ENCODE data around the gene PRPF39.
A peak's percentile ranks its signal among the peaks of the same experiment; 100 is the strongest.

The PRPF39 gene

GRCh38 chr14:45082420-45082819, 1.5 kb upstream of the PRPF39 start:
- no peak for DNase-seq

- no peak for DNase-seq
Measured at GRCh38 chr14:45083617-45083975, 320 bp upstream of the PRPF39 start.

- no peak for DNase-seq
Measured at GRCh38 chr14:45084946-45085346, 1.0 kb downstream of the PRPF39 start.

GRCh38 chr14:45089813-45090212, 5.9 kb downstream of the PRPF39 start:
- peak; percentile 78 for DNase-seq

GRCh38 chr14:45091710-45092109, 7.8 kb downstream of the PRPF39 start:
- DNase-seq = no peak

- no peak for DNase-seq
Measured at GRCh38 chr14:45094275-45094674, 10.4 kb downstream of the PRPF39 start.

- DNase-seq = peak; percentile 38
Measured at GRCh38 chr14:45095143-45095542, 11.2 kb downstream of the PRPF39 start.

GRCh38 chr14:45096218-45096617, 12.3 kb downstream of the PRPF39 start:
- DNase-seq = no peak

GRCh38 chr14:45103806-45104205, 19.9 kb downstream of the PRPF39 start:
- no peak for DNase-seq

GRCh38 chr14:45104561-45104960, 20.6 kb downstream of the PRPF39 start:
- no peak for DNase-seq

GRCh38 chr14:45112896-45113781, 29.2 kb downstream of the PRPF39 start:
- peak; percentile 23 for DNase-seq

GRCh38 chr14:45114327-45114726, 30.4 kb downstream of the PRPF39 start:
- no peak for DNase-seq

GRCh38 chr14:45118594-45118993, 34.7 kb downstream of the PRPF39 start:
- no peak for DNase-seq

- DNase-seq = no peak
Measured at GRCh38 chr14:45120096-45120495, 36.2 kb downstream of the PRPF39 start.

- no peak for DNase-seq
Measured at GRCh38 chr14:45123271-45123670, 39.4 kb downstream of the PRPF39 start.

- no peak for DNase-seq
Measured at GRCh38 chr14:45125754-45126153, 41.8 kb downstream of the PRPF39 start.

GRCh38 chr14:45128963-45129629, 45.2 kb downstream of the PRPF39 start:
- DNase-seq = no peak

- DNase-seq = no peak
Measured at GRCh38 chr14:45133683-45134050, 49.8 kb downstream of the PRPF39 start.

- peak; percentile 98 for DNase-seq
Measured at GRCh38 chr14:45134051-45134958, 50.4 kb downstream of the PRPF39 start, which contains the start of gene FKBP3. Gene FKBP3, minus strand, starts transcription at chr14:45134481. Its CDS starts 25 bp downstream, at chr14:45134456.

GRCh38 chr14:45135156-45135555, 51.2 kb downstream of the PRPF39 start:
- no peak for DNase-seq

- peak; percentile 95 for DNase-seq
Measured at GRCh38 chr14:45135659-45136395, 51.9 kb downstream of the PRPF39 start, which contains the start of gene FANCM. Gene FANCM, plus strand, starts transcription at chr14:45135930. Its CDS starts 102 bp downstream, at chr14:45136032.

- DNase-seq = no peak
Measured at GRCh38 chr14:45136399-45136798, 52.5 kb downstream of the PRPF39 start.
